Activated CD4-positive, alpha-beta T cell treated with anti-CD3 and anti-CD28 coated beads, Interleukin-2, Interleukin-4, amounts not matched to agents 100 ng/mL and 50 ng/mL, durations not matched to agents 16 hours and 8 hours (primary cell): ENCODE data around the gene SLFN12L.
A peak's percentile ranks its signal among the peaks of the same experiment; 100 is the strongest.
"Not testable (repeated sequence)": the region's sequence is repeated elsewhere in the genome, so short reads cannot be mapped to it uniquely, and the experiment has no call there.

Experiments
- DNase-seq: peaks from one replicate; pipeline ENCODE4 v3.0.0-alpha.2; 2020; ENCODE audit warnings: low spot score

Gene SLFN12L

GRCh38 chr17:35542990-35543389 is 5.5 kb upstream of the SLFN12L start:
- DNase-seq: no peak

GRCh38 chr17:35541434-35541833 is 4.0 kb upstream of the SLFN12L start:
- DNase-seq: no peak

GRCh38 chr17:35540589-35541404 is 3.3 kb upstream of the SLFN12L start:
- peak; percentile 65 for DNase-seq

GRCh38 chr17:35539659-35540026 is 2.2 kb upstream of the SLFN12L start:
- DNase-seq: no peak

GRCh38 chr17:35536664-35537171 is 760 bp downstream of the SLFN12L start:
- DNase-seq: peak; percentile 48

GRCh38 chr17:35535406-35535805 is 2.1 kb downstream of the SLFN12L start:
- not testable (repeated sequence) for DNase-seq

- DNase-seq: no peak
These were observed 2.8 kb downstream of the SLFN12L start for GRCh38 chr17:35534576-35535093.

- no peak for DNase-seq
These were observed 6.3 kb downstream of the SLFN12L start for GRCh38 chr17:35531160-35531559.

GRCh38 chr17:35529866-35530265 is 7.6 kb downstream of the SLFN12L start:
- no peak for DNase-seq

GRCh38 chr17:35529326-35529725 is 8.2 kb downstream of the SLFN12L start:
- not testable (repeated sequence) for DNase-seq

GRCh38 chr17:35523296-35523695 is 14.2 kb downstream of the SLFN12L start:
- no peak for DNase-seq

- peak; percentile 74 for DNase-seq
These were observed 15.7 kb downstream of the SLFN12L start for GRCh38 chr17:35521654-35522256.

- DNase-seq: no peak
These were observed 16.3 kb downstream of the SLFN12L start for GRCh38 chr17:35521150-35521549.

- no peak for DNase-seq
These were observed 17.5 kb downstream of the SLFN12L start for GRCh38 chr17:35519906-35520442.

GRCh38 chr17:35519439-35519838 is 18.0 kb downstream of the SLFN12L start:
- DNase-seq: no peak

GRCh38 chr17:35518431-35518830 is 19.0 kb downstream of the SLFN12L start:
- DNase-seq: not testable (repeated sequence)

GRCh38 chr17:35515027-35515426 is 22.5 kb downstream of the SLFN12L start:
- DNase-seq: no peak

- no peak for DNase-seq
These were observed 22.9 kb downstream of the SLFN12L start for GRCh38 chr17:35514564-35514963.

GRCh38 chr17:35510052-35510451 is 27.4 kb downstream of the SLFN12L start:
- DNase-seq: no peak

GRCh38 chr17:35507714-35508113 is 29.8 kb downstream of the SLFN12L start:
- not testable (repeated sequence) for DNase-seq

GRCh38 chr17:35499548-35499947 is 37.9 kb downstream of the SLFN12L start:
- DNase-seq: no peak

- no peak for DNase-seq
These were observed 38.9 kb downstream of the SLFN12L start for GRCh38 chr17:35498448-35499178.
